Aorta (tissue), 5 donors: ENCODE measurements around the gene USP16. TPM values are rescaled to one million over a fixed set of nuclear protein-coding genes. Genes with fewer than 3 reads are reported as not detected.
A peak's percentile ranks its signal among the peaks of the same experiment; 100 is the strongest.

Experiments used
- ATAC-seq: fragments of 200-7000 bp; cut with Tn5 transposase; one replicate; pipeline ENCODE4 v1.9.1; 2022; ENCODE audit warnings: moderate library complexity; ENCODE audit not compliant: low FRiP score
- DNase-seq, 2 donors: peaks; one replicate each; pipeline ENCODE4 v3.0.0-alpha.2; 2020
- H3K27ac ChIP-seq, 2 donors: one replicate each; pipeline ENCODE4 v1.5.1; 2013; ENCODE audit warnings: low read length in 2 of 2, mild to moderate bottlenecking in 2 of 2, moderate library complexity in 2 of 2, control low read depth in 1 of 2, inconsistent platforms in 1 of 2, low read depth in 1 of 2
- H3K27me3 ChIP-seq, 2 donors: one replicate each; pipeline ENCODE4 v1.6.1; 2013; ENCODE audit warnings: control low read depth in 1 of 2, low read length in 1 of 2, mild to moderate bottlenecking in 1 of 2, moderate library complexity in 1 of 2; ENCODE audit not compliant: insufficient read depth in 2 of 2, control insufficient read depth in 1 of 2
- H3K36me3 ChIP-seq, 2 donors: one replicate each; pipeline ENCODE4 v1.6.1; 2013; ENCODE audit warnings: control low read depth in 1 of 2, low read length in 1 of 2, mild to moderate bottlenecking in 1 of 2; ENCODE audit not compliant: insufficient read depth in 2 of 2, control insufficient read depth in 1 of 2
- H3K4me1 ChIP-seq, 2 donors: one replicate each; pipeline ENCODE4 v1.6.1; 2013; ENCODE audit warnings: low read length in 2 of 2, control low read depth in 1 of 2, mild to moderate bottlenecking in 1 of 2, moderate library complexity in 1 of 2; ENCODE audit not compliant: insufficient read depth in 2 of 2, control insufficient read depth in 1 of 2
- H3K4me3 ChIP-seq, 2 donors: one replicate each; pipeline ENCODE4 v1.5.1; 2013; ENCODE audit warnings: low read length in 2 of 2, control low read depth in 1 of 2, mild to moderate bottlenecking in 1 of 2
- H3K9me3 ChIP-seq: one replicate; pipeline ENCODE4 v1.6.1; 2013; ENCODE audit warnings: mild to moderate bottlenecking, low read length; ENCODE audit not compliant: control insufficient read depth
- WGBS, 2 donors: extraction: QIAGEN DNeasy Blood & Tissue Kit; methylation state at CpG; one replicate each; pipeline ENCODE4 v1.1.7; 2013; 5-methylcytosine and 5-hydroxymethylcytosine counted together
- intact Hi-C, 2 donors: fragments of 100-400 bp; cut with DNase I; formaldehyde crosslinking; loops; one replicate each; pipeline versions ENCODE4 v1.14.2 to v1.15.0; 2022
- polyA plus RNA-seq, 2 donors: library from polyadenylated mRNA; stranded (reverse); fragments of 200-250 nt; gene quantifications; one replicate each; pipeline ENCODE4 v1.2.3, GENCODE V29; 2013
- total RNA-seq, 2 donors: library from RNA; stranded (reverse); fragmentation: NEBNext Ultra II Directional; extraction: Animal tissue kit (Norgen Biotek cat#: 25700); gene quantifications; one replicate each; pipeline ENCODE4 v1.2.1, GENCODE V29; 2021
- donor health status: healthy with polysubstance abuse.
- donor health status: Bipolar disorder and iron deficiency.
- donor health status: DM: no; HTN: no; CAD: no.
- donor health status: DM: no; HTN: no; CAD: no.
- donor health status: DM: yes; HTN: yes; CAD: no.

The USP16 gene
- total and polyA plus RNA-seq, 4 donors: 33.8 to 42.8 (median 39.3) TPM

- 76 to 81% methylated on average over 3 of the region's 3 CpGs for WGBS, 2 donors
Observed at GRCh38 chr21:29083306-29083705, 58.8 kb downstream of the USP16 start.

GRCh38 chr21:29084372-29084771 is 59.9 kb downstream of the USP16 start:
- no peak for ATAC-seq
- DNase-seq: no peak
- no peaks in the 10 kb centered on the region for H3K27me3 ChIP-seq
- intact Hi-C loops: loop anchor here in 1 of 2 donors (5.0 to 10.0 kb wide), 2 partner anchors 78 to 770 kb away; no protein-coding TSS in a partner anchor
- H3K4me1 ChIP-seq: peaks cover 2% of the 10 kb centered on the region in 2 donors
- H3K9me3 ChIP-seq: no peaks in the 10 kb centered on the region
- no peak overlapping the region for H3K4me3 ChIP-seq
- no peak overlapping the region for H3K27ac ChIP-seq
- H3K36me3 ChIP-seq: no peaks in the 10 kb centered on the region
- WGBS, 2 donors: 3 to 5% methylated on average over 2 of the region's 2 CpGs

More at GRCh38 chr21:29083306-29083705, 58.8 kb downstream of the USP16 start:
- no peak for ATAC-seq
- DNase-seq: no peak
- H3K4me3 ChIP-seq: no peak overlapping the region
- no peaks in the 10 kb centered on the region for H3K9me3 ChIP-seq
- intact Hi-C loops: loop anchor here in 1 of 2 donors (5.0 to 10.0 kb wide), 2 partner anchors 79 to 771 kb away; no protein-coding TSS in a partner anchor
- no peaks in the 10 kb centered on the region for H3K27me3 ChIP-seq
- no peak overlapping the region for H3K27ac ChIP-seq
- peaks cover 2% of the 10 kb centered on the region in 2 donors for H3K4me1 ChIP-seq
- no peaks in the 10 kb centered on the region for H3K36me3 ChIP-seq

GRCh38 chr21:29085106-29085752 is 60.8 kb downstream of the USP16 start:
- H3K36me3 ChIP-seq: no peaks in the 10 kb centered on the region
- no peak for DNase-seq
- intact Hi-C loops: loop anchor here (5.0 to 10.0 kb wide), 2 partner anchors 262 to 770 kb away; no protein-coding TSS in a partner anchor
- no peak for ATAC-seq
- H3K4me3 ChIP-seq: no peak overlapping the region
- H3K4me1 ChIP-seq: peaks cover 2% of the 10 kb centered on the region in 2 donors
- no peaks in the 10 kb centered on the region for H3K9me3 ChIP-seq
- 36 to 58% methylated on average over 8 of the region's 8 CpGs for WGBS, 2 donors
- no peak overlapping the region for H3K27ac ChIP-seq
- no peaks in the 10 kb centered on the region for H3K27me3 ChIP-seq

DNA sequence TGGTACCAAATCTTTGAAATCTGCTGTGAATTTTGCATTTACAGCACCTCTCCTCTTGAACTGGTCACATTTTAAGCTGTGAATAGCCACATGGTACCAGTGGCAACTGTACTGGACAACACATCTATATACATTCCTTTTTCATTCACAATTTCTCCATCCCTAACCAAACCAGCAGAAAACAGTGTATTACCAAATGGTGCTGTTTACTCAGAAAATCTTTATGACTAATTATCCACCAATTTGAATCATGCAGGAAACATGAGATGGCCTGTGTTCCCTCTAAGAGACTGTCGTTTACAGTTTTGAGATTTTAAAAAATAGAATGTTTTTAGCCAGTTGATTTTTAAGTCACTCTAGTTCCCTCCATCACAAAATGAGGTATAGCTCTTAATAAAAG is 66.6 kb downstream of the USP16 start:
- Histone ChIP-seq H3K27ac (no peak overlapping the region), H3K4me3 (no peak overlapping the region), H3K27me3 (no peaks in the 10 kb centered on the region), H3K36me3 (no peaks in the 10 kb centered on the region), H3K4me1 (peaks cover 0 to 2% of the 10 kb centered on the region in 2 donors), H3K9me3 (no peaks in the 10 kb centered on the region)
- ATAC-seq: no peak
- no peak for DNase-seq
- intact Hi-C loops: loop anchor here (2.0 to 10.0 kb wide), 7 partner anchors 34 to 764 kb away; partner anchors contain the start of gene BACH1 (in 1 of the 2)
- WGBS, 2 donors: 46 to 65% methylated on average over 1 of the region's 1 CpG

DNA sequence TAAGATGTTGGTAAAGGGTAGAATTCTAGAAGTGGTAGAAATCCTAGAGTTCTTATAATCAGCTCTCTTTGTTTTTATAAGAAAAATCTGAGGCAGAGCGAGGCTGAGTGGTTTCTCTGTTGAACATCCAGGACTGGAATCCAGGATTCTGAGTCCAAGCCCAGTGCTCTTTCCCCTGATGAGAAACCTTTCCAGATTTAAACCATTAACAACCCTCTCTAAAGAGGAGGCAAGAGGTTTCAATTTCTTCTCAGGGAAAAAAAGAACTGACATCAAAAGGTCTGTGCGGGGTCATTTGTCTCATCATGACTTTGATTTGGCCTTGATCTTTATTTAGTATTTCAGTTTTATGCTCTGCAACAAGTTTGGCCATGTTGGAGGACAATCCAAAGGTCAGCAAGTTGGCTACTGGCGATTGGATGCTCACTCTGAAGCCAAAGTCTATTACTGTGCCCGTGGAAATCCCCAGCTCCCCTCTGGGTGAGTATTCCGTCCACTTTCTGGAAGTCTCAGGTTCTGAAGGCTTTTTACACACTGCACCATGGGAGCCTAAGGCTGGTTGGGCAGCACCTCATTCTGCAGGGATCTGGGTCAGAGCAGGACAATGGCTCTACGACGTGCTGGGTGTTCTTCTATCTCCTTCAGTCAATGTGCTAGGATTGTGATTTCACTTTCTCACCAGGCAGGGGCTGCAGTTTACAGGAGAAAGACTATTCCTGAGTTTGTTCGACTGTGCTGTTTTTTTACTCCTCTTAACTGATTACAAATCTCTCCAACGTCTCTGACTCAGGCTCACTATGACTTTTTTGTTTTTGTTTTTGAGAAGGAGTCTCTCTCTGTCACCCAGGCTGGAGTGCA is 67.9 kb downstream of the USP16 start:
- Histone ChIP-seq H3K27ac (peak overlapping the region in 1 of 2 donors; percentile 21), H3K9me3 (no peaks in the 10 kb centered on the region), H3K4me3 (no peak overlapping the region), H3K4me1 (no peaks in the 10 kb centered on the region), H3K27me3 (no peaks in the 10 kb centered on the region), H3K36me3 (no peaks in the 10 kb centered on the region)
- peak; percentile 44 for ATAC-seq
- no peak for DNase-seq
- WGBS, 2 donors: 28 to 38% methylated on average over 9 of the region's 9 CpGs
- intact Hi-C loops: loop anchor here (5.0 to 10.0 kb wide), 5 partner anchors 50 to 762 kb away; partner anchors contain the start of gene BACH1 (in 1 of the 2)

DNA sequence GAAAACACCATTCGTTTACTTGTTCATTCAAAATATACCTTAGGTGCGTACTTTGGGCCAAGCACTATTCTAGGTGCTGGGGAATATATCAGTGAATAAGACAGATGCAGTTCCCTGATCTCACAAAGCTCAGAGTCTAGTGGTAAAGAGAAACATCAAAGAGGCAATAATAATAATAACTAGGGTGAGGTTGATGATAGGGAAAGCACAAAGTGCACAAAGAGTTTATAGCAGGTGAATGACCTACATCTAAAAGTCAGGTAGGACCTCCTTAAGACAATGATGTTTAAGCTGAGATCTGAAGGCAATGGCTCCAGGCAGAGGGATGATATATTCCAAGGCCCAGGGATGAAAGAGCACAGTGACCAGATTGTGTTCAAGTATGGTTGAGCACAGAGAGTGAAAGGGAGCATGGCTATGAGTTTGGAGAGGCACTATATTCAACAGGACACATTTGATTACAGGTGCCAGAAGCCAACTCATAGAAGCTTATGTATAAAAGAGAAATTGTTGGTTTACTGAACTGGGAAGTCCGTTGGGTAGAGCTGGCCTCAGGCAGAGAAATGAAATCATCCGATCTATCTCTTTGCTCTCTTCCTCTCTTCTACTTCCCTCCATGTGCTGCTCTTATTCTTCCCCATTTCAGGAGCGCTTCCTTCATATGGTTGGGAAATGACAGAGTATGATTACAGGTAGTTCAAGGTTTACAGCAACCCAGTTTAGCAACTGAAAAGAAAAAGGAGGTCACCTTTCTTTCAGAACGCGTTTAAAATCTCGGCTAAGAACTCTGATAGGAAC is 71.9 kb downstream of the USP16 start:
- WGBS, 2 donors: 86 to 94% methylated on average over 8 of the region's 8 CpGs
- Histone ChIP-seq H3K36me3 (no peaks in the 10 kb centered on the region), H3K27ac (no peak overlapping the region), H3K4me1 (no peaks in the 10 kb centered on the region), H3K4me3 (no peak overlapping the region), H3K27me3 (no peaks in the 10 kb centered on the region), H3K9me3 (no peaks in the 10 kb centered on the region)
- intact Hi-C loops: loop anchor here in 1 of 2 donors (10.0 kb wide), 1 partner anchor 758 kb away; no protein-coding TSS in a partner anchor
- DNase-seq (no peak), ATAC-seq (no peak)

GRCh38 chr21:29098156-29098555 is 73.7 kb downstream of the USP16 start:
- Histone ChIP-seq H3K27ac (no peak overlapping the region), H3K36me3 (no peaks in the 10 kb centered on the region)
- intact Hi-C loops: loop anchor here in 1 of 2 donors (10.0 kb wide), 1 partner anchor 757 kb away; no protein-coding TSS in a partner anchor

GRCh38 chr21:29102791-29103257 is 78.4 kb downstream of the USP16 start:
- H3K36me3 ChIP-seq: peaks cover 0 to 5% of the 10 kb centered on the region in 2 donors
- no peak overlapping the region for H3K27ac ChIP-seq
- intact Hi-C loops: no loop called here
- H3K4me3 ChIP-seq: no peak overlapping the region
- no peak for ATAC-seq
- WGBS, 2 donors: 80 to 86% methylated on average over 2 of the region's 2 CpGs
- no peaks in the 10 kb centered on the region for H3K27me3 ChIP-seq
- H3K9me3 ChIP-seq: no peaks in the 10 kb centered on the region
- no peak for DNase-seq
- no peaks in the 10 kb centered on the region for H3K4me1 ChIP-seq

More at GRCh38 chr21:29098156-29098555, 73.7 kb downstream of the USP16 start:
- no peaks in the 10 kb centered on the region for H3K27me3 ChIP-seq
- ATAC-seq (no peak), DNase-seq (no peak)
- H3K4me1 ChIP-seq: no peaks in the 10 kb centered on the region
- H3K4me3 ChIP-seq: no peak overlapping the region
- 67 to 83% methylated on average over 2 of the region's 2 CpGs for WGBS, 2 donors
- H3K9me3 ChIP-seq: no peaks in the 10 kb centered on the region
